Measurements from ENCODE around the gene ZNF366. TPM values are rescaled to one million over a fixed set of nuclear protein-coding genes. Genes with fewer than 3 reads are reported as not detected.

ZNF366 gene
- total and polyA plus RNA-seq, 2 of the 13 experiments (the other 11 are each of a cell fraction or from before 2014, with no cell fraction given), result not detected

GRCh38 chr5:72499090-72499489 lies 8.1 kb downstream of the ZNF366 start (continued):
- TF ChIP-seq HNF1A (IDR thresholded peaks at IDR 0.05; ENCODE audit: low read depth) (no peak), HNF1A (CRISPR knock-in tag; IDR thresholded peaks at IDR 0.05; ENCODE audit: borderline replicate concordance) (no peak), TRIM22 (IDR thresholded peaks at IDR 0.05) (no peak), ZBTB1 (CRISPR knock-in tag; IDR thresholded peaks at IDR 0.05; ENCODE audit: borderline replicate concordance) (no peak), ZNF740 (CRISPR knock-in tag; IDR thresholded peaks at IDR 0.05) (no peak), ZNF781 (CRISPR knock-in tag; IDR thresholded peaks at IDR 0.05; ENCODE audit: borderline replicate concordance, not compliant biosample characterization) (no peak), ZKSCAN1 (IDR thresholded peaks at IDR 0.05; ENCODE audit: low read length) (no peak), ZNF335 (CRISPR knock-in tag; IDR thresholded peaks at IDR 0.05) (no peak), ZBTB7A (CRISPR knock-in tag; IDR thresholded peaks at IDR 0.05) (no peak), SMARCE1 (IDR thresholded peaks at IDR 0.05; ENCODE audit: borderline replicate concordance) (no peak), BCLAF1 (IDR thresholded peaks at IDR 0.05) (no peak)

Data from HepG2 (cell line).